ENCODE data around the gene CDKN2B-AS1.

GRCh38 chr9:22119522-22120158 is 125.0 kb downstream of the CDKN2B-AS1 start:
- TF ChIP-seq GATA2 (IDR thresholded peaks at IDR 0.05; ENCODE audit: low read depth, low read length) (no peak), GATA3 (IDR thresholded peaks at IDR 0.05; ENCODE audit: low read depth, low read length) (no peak)
